ENCODE results near the gene CDH15. TPM values are rescaled to one million over a fixed set of nuclear protein-coding genes. Genes with fewer than 3 reads are reported as not detected.
A peak's percentile ranks its signal among the peaks of the same experiment; 100 is the strongest.

Gene CDH15
- total RNA-seq, 1 experiment from 2014 or later = 3.8 TPM

GRCh38 chr16:89154390-89155183 is 17.0 kb upstream of the CDH15 start:
- intact Hi-C loops (cut with micrococcal nuclease) = no loop called here
- ChIA-PET POLR2A (interaction anchor here (1.7 kb wide), 1 partner anchor 16 kb away, joined by 4 read pairs; no protein-coding TSS in a partner anchor), CTCF (no interaction called here), RAD21 (ENCODE audit: low non-redundant PET in 1 of 2, low total read pairs in 2 of 2, uncharacterized antibody in 2 of 2, unreplicated experiment in 2 of 2) (no interaction called here)
- Histone ChIP-seq H3K9ac (ENCODE audit: low read length) (no peak overlapping the region), H3K4me2 (ENCODE audit: low read length) (no peak overlapping the region), H4K20me1 (ENCODE audit: insufficient read depth) (no peaks in the 10 kb centered on the region), H3K9me2 (ENCODE audit: insufficient read depth) (no peaks in the 10 kb centered on the region), H3K27ac (ENCODE audit: low read depth, low read length) (no peak overlapping the region), H3K4me3 (replicated peaks in 1 of 2; ENCODE audit: low read depth in 1 of 2, low read length in 2 of 2) (no peak overlapping the region), H2AFZ (ENCODE audit: low read depth, low read length, poor library complexity, severe bottlenecking) (no peak overlapping the region), H3K79me2 (ENCODE audit: insufficient read depth, low read length) (no peaks in the 10 kb centered on the region), H3K27me3 (ENCODE audit: insufficient read depth, low read length) (no peaks in the 10 kb centered on the region), H3K9me3 (ENCODE audit: control insufficient read depth in 1 of 2, insufficient read depth in 1 of 2, low read depth in 1 of 2, low read length in 2 of 2) (peaks cover 0 to 15% of the 10 kb centered on the region in 2 experiments; a peak in 1 of 4 replicates), H3K4me1 (ENCODE audit: control insufficient read depth in 1 of 2, insufficient read depth in 2 of 2, low read length in 2 of 2) (peaks cover 0 to 15% of the 10 kb centered on the region in 2 experiments; a peak in 2 of 4 replicates), H3K36me3 (ENCODE audit: control insufficient read depth in 1 of 2, insufficient read depth in 2 of 2, low read length in 2 of 2) (peaks cover 7 to 9% of the 10 kb centered on the region in 2 experiments; a peak in 2 of 4 replicates)
- BruUV-seq (replicated peaks) = no TSS peak
- DNase-seq (ENCODE audit: low read depth, low spot score) (no peak), ATAC-seq (peak; percentile 12; the same call in 1 of the 2 replicates)
- TF ChIP-seq FOSL1 (IDR thresholded peaks at IDR 0.05; ENCODE audit: low read depth) = no peak
- TF ChIP-seq POLR2AphosphoS5 (IDR thresholded peaks at IDR 0.05; ENCODE audit: low read depth, low read length) = 0 out of 2 replicates have a peak, but pooled peaks have one; percentile 9

GRCh38 chr16:89155184-89155679 is 16.3 kb upstream of the CDH15 start:
- H3K9ac ChIP-seq (ENCODE audit: low read length) = no peak overlapping the region
- H3K36me3 ChIP-seq (ENCODE audit: control insufficient read depth in 1 of 2, insufficient read depth in 2 of 2, low read length in 2 of 2) = peaks cover under 1 to 6% of the 10 kb centered on the region in 2 experiments; a peak in 2 of 4 replicates
- H3K9me3 ChIP-seq (ENCODE audit: control insufficient read depth in 1 of 2, insufficient read depth in 1 of 2, low read depth in 1 of 2, low read length in 2 of 2) = peaks cover 0 to 15% of the 10 kb centered on the region in 2 experiments; a peak in 1 of 4 replicates
- no peaks in the 10 kb centered on the region for H3K9me2 ChIP-seq (ENCODE audit: insufficient read depth)
- H3K27me3 ChIP-seq (ENCODE audit: insufficient read depth, low read length) = no peaks in the 10 kb centered on the region
- no peak overlapping the region for H3K27ac ChIP-seq (ENCODE audit: low read depth, low read length)
- ChIA-PET RAD21 (ENCODE audit: low non-redundant PET in 1 of 2, low total read pairs in 2 of 2, uncharacterized antibody in 2 of 2, unreplicated experiment in 2 of 2) (no interaction called here), CTCF (interaction anchor here (1.0 kb wide), 1 partner anchor 12 kb away, joined by 6 read pairs; no protein-coding TSS in a partner anchor), POLR2A (interaction anchor here (1.7 kb wide), 1 partner anchor 16 kb away, joined by 4 read pairs; no protein-coding TSS in a partner anchor)
- BruUV-seq (replicated peaks) = no TSS peak
- DNase-seq (ENCODE audit: low read depth, low spot score) (no peak), ATAC-seq (peak; percentile 13; the same call in 1 of the 2 replicates)
- no peak overlapping the region for H2AFZ ChIP-seq (ENCODE audit: low read depth, low read length, poor library complexity, severe bottlenecking)
- H3K4me1 ChIP-seq (ENCODE audit: control insufficient read depth in 1 of 2, insufficient read depth in 2 of 2, low read length in 2 of 2) = peaks cover 0 to 15% of the 10 kb centered on the region in 2 experiments; a peak in 2 of 4 replicates
- H4K20me1 ChIP-seq (ENCODE audit: insufficient read depth) = no peaks in the 10 kb centered on the region
- intact Hi-C loops (cut with micrococcal nuclease) = no loop called here
- no peaks in the 10 kb centered on the region for H3K79me2 ChIP-seq (ENCODE audit: insufficient read depth, low read length)
- no peak overlapping the region for H3K4me2 ChIP-seq (ENCODE audit: low read length)
- TF ChIP-seq ATF3 (IDR thresholded peaks at IDR 0.05) = no peak
- no peak overlapping the region for H3K4me3 ChIP-seq (replicated peaks in 1 of 2; ENCODE audit: low read depth in 1 of 2, low read length in 2 of 2)

All from HCT116 (cell line).